C4-2B (cell line): ENCODE measurements around the gene RLBP1.

Source experiments
- ZFX ChIP-seq: fragments of 450-650 bp; IDR thresholded peaks from 2 replicates; pipeline ENCODE4 v1.6.1; 2017
- TF ChIP-seq, protein P1 (sequence below): fragments of 450-650 bp; conservative IDR thresholded peaks from 2 replicates; pipeline ENCODE4 v1.5.1; 2017; ENCODE audit warnings: mild to moderate bottlenecking

DNA sequence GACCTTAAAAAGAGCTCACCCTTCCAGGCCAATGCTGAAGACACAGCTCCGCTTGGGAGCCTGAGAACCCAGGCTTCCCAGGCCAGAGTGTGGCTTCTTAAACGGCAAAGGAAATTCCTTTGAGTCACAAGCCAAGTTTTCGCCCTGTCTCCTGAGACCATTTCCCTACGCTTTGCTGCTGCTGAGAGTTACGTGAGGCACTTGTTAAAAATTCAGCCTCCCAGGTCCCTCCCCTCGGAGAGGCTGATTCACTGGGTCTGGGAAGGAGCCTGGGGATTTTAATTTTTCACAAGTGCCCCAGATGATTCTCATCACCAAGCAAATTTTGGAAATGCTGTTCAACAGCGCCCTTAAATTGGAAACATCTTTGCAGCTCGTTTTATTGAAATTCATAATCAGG, 25.5 kb downstream of the RLBP1 start:
- TF ChIP-seq, protein P1, sequence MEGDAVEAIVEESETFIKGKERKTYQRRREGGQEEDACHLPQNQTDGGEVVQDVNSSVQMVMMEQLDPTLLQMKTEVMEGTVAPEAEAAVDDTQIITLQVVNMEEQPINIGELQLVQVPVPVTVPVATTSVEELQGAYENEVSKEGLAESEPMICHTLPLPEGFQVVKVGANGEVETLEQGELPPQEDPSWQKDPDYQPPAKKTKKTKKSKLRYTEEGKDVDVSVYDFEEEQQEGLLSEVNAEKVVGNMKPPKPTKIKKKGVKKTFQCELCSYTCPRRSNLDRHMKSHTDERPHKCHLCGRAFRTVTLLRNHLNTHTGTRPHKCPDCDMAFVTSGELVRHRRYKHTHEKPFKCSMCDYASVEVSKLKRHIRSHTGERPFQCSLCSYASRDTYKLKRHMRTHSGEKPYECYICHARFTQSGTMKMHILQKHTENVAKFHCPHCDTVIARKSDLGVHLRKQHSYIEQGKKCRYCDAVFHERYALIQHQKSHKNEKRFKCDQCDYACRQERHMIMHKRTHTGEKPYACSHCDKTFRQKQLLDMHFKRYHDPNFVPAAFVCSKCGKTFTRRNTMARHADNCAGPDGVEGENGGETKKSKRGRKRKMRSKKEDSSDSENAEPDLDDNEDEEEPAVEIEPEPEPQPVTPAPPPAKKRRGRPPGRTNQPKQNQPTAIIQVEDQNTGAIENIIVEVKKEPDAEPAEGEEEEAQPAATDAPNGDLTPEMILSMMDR = no peak
- TF ChIP-seq ZFX = no peak
